Duodenal mucosa (tissue), 2 donors: ENCODE results near the gene KCNMA1.

Experiments
- H3K27ac ChIP-seq: one replicate; pipeline ENCODE4 v1.7.0; 2013; ENCODE audit warnings: low read depth, low read length
- H3K27me3 ChIP-seq, 2 donors: one replicate each; pipeline ENCODE4 v1.7.0; 2013; ENCODE audit warnings: low read length in 2 of 2, control low read depth in 1 of 2; ENCODE audit not compliant: insufficient read depth in 2 of 2, control insufficient read depth in 1 of 2
- H3K36me3 ChIP-seq, 2 donors: one replicate each; pipeline ENCODE4 v1.7.0; 2013; ENCODE audit warnings: low read length in 2 of 2, control low read depth in 1 of 2; ENCODE audit not compliant: insufficient read depth in 2 of 2, control insufficient read depth in 1 of 2
- H3K4me1 ChIP-seq, 2 donors: one replicate each; pipeline ENCODE4 v1.7.0; 2013; ENCODE audit warnings: low read length in 2 of 2, control low read depth in 1 of 2; ENCODE audit not compliant: insufficient read depth in 2 of 2, control insufficient read depth in 1 of 2
- H3K4me3 ChIP-seq, 2 donors: one replicate each; pipeline ENCODE4 v1.7.0; 2013; ENCODE audit warnings: low read length in 2 of 2, low read depth in 1 of 2
- H3K9ac ChIP-seq, 2 donors: one replicate each; pipeline ENCODE4 v1.7.0; 2013; ENCODE audit warnings: low read length in 2 of 2, low read depth in 1 of 2
- H3K9me3 ChIP-seq, 2 donors: one replicate each; pipeline ENCODE4 v1.7.0; 2013; ENCODE audit warnings: low read length in 2 of 2, control low read depth in 1 of 2; ENCODE audit not compliant: control insufficient read depth in 1 of 2

The KCNMA1 gene

GRCh38 chr10:77074104-77074624 is 563.4 kb downstream of the KCNMA1 start:
- Histone ChIP-seq H3K27me3 (no peaks in the 10 kb centered on the region), H3K9me3 (no peaks in the 10 kb centered on the region), H3K9ac (no peak overlapping the region), H3K36me3 (no peaks in the 10 kb centered on the region), H3K4me3 (no peak overlapping the region), H3K27ac (no peak overlapping the region), H3K4me1 (peaks cover 0 to 4% of the 10 kb centered on the region in 2 donors)

- Histone ChIP-seq H3K36me3 (no peaks in the 10 kb centered on the region), H3K9me3 (no peaks in the 10 kb centered on the region), H3K4me1 (peaks cover 0 to 4% of the 10 kb centered on the region in 2 donors), H3K27ac (no peak overlapping the region), H3K4me3 (no peak overlapping the region), H3K9ac (no peak overlapping the region), H3K27me3 (no peaks in the 10 kb centered on the region)
Measured at GRCh38 chr10:77073663-77073960, 564.0 kb downstream of the KCNMA1 start.

- no peaks in the 10 kb centered on the region for H3K27me3 ChIP-seq
- peaks cover 0 to 4% of the 10 kb centered on the region in 2 donors for H3K4me1 ChIP-seq
- H3K4me3 ChIP-seq = no peak overlapping the region
- no peaks in the 10 kb centered on the region for H3K9me3 ChIP-seq
- no peaks in the 10 kb centered on the region for H3K36me3 ChIP-seq
- no peak overlapping the region for H3K27ac ChIP-seq
- H3K9ac ChIP-seq = no peak overlapping the region
Measured at GRCh38 chr10:77072836-77073662, 564.6 kb downstream of the KCNMA1 start.

- Histone ChIP-seq H3K4me1 (peaks cover 0 to under 1% of the 10 kb centered on the region in 2 donors), H3K27ac (no peak overlapping the region), H3K9me3 (no peaks in the 10 kb centered on the region), H3K4me3 (no peak overlapping the region), H3K27me3 (no peaks in the 10 kb centered on the region), H3K9ac (no peak overlapping the region), H3K36me3 (no peaks in the 10 kb centered on the region)
Measured at GRCh38 chr10:77072361-77072835, 565.2 kb downstream of the KCNMA1 start.

GRCh38 chr10:77071956-77072355 is 565.7 kb downstream of the KCNMA1 start:
- no peaks in the 10 kb centered on the region for H3K36me3 ChIP-seq

GRCh38 chr10:77071001-77071511 is 566.6 kb downstream of the KCNMA1 start:
- Histone ChIP-seq H3K27ac (no peak overlapping the region), H3K9me3 (no peaks in the 10 kb centered on the region), H3K36me3 (no peaks in the 10 kb centered on the region), H3K4me1 (no peaks in the 10 kb centered on the region), H3K4me3 (no peak overlapping the region), H3K27me3 (no peaks in the 10 kb centered on the region), H3K9ac (no peak overlapping the region)

More at GRCh38 chr10:77071956-77072355, 565.7 kb downstream of the KCNMA1 start:
- no peak overlapping the region for H3K9ac ChIP-seq
- H3K4me1 ChIP-seq = no peaks in the 10 kb centered on the region
- no peak overlapping the region for H3K27ac ChIP-seq
- no peaks in the 10 kb centered on the region for H3K9me3 ChIP-seq
- H3K27me3 ChIP-seq = no peaks in the 10 kb centered on the region
- H3K4me3 ChIP-seq = no peak overlapping the region

- H3K36me3 ChIP-seq = no peaks in the 10 kb centered on the region
- no peaks in the 10 kb centered on the region for H3K9me3 ChIP-seq
- H3K27me3 ChIP-seq = no peaks in the 10 kb centered on the region
- H3K27ac ChIP-seq = no peak overlapping the region
- no peak overlapping the region for H3K9ac ChIP-seq
- H3K4me1 ChIP-seq = no peaks in the 10 kb centered on the region
- no peak overlapping the region for H3K4me3 ChIP-seq
Measured at GRCh38 chr10:77070346-77070745, 567.3 kb downstream of the KCNMA1 start.

GRCh38 chr10:77068969-77069368 is 568.6 kb downstream of the KCNMA1 start:
- Histone ChIP-seq H3K27ac (no peak overlapping the region), H3K9ac (no peak overlapping the region), H3K36me3 (no peaks in the 10 kb centered on the region), H3K4me3 (no peak overlapping the region), H3K4me1 (no peaks in the 10 kb centered on the region), H3K27me3 (no peaks in the 10 kb centered on the region), H3K9me3 (no peaks in the 10 kb centered on the region)

GRCh38 chr10:77068272-77068671 is 569.3 kb downstream of the KCNMA1 start:
- no peaks in the 10 kb centered on the region for H3K9me3 ChIP-seq
- H3K36me3 ChIP-seq = no peaks in the 10 kb centered on the region
- H3K27me3 ChIP-seq = no peaks in the 10 kb centered on the region
- H3K9ac ChIP-seq = no peak overlapping the region
- H3K27ac ChIP-seq = no peak overlapping the region
- no peak overlapping the region for H3K4me3 ChIP-seq
- no peaks in the 10 kb centered on the region for H3K4me1 ChIP-seq

- Histone ChIP-seq H3K36me3 (no peaks in the 10 kb centered on the region), H3K4me3 (no peak overlapping the region), H3K27me3 (no peaks in the 10 kb centered on the region), H3K4me1 (no peaks in the 10 kb centered on the region), H3K9me3 (no peaks in the 10 kb centered on the region), H3K27ac (no peak overlapping the region), H3K9ac (no peak overlapping the region)
Measured at GRCh38 chr10:77062381-77062780, 575.2 kb downstream of the KCNMA1 start.
